ENCODE measurements around the gene BGN.

DNA sequence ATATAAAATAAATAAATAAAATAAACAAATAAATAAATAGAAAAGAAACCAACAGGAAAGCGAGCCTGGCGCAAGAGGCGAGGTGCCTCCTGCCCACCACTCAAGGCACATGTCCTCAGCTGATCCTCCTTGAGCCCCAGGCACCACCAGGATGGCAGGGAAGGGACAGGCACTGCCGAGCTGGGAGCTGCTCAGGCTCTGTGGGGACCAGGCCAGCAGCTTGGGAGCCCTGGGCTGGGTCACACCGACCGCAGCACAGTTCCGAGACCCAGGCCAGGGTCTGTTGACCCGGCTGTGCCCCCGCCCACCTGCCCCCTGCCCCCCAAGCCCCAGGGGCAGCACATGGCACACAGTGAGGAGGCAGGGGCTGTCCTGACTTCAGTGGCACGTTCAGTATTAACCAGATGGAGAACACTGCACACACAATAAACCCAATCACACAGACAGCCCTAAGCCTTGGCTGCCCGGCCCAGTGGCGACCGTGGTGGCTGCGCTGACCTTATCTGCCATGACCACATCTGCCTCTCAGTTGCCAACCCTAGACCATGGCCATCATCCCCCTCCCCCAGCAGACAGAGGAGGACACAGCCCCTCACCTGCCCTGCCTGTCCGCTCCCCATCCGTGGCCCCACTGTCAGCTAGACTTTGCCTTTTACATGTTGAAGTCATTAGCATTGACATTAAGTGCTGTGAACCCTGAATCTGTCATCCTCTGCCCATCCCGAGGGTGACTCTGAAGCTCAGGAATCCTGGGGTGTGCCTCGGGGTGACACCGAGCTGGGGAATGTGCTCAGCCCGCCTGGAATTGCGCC lies 46.0 kb upstream of the BGN start:
- TF ChIP-seq POLR2A (IDR thresholded peaks at IDR 0.05; ENCODE audit: low read length): no peak
- TF ChIP-seq GATA1 (IDR thresholded peaks at IDR 0.05; ENCODE audit: low read depth, low read length): no peak

Measured in erythroblast (primary cell).